ENCODE data around the gene FAM184A.
"Not testable (repeated sequence)": the region's sequence is repeated elsewhere in the genome, so short reads cannot be mapped to it uniquely, and the experiment has no call there.

Gene FAM184A

DNA sequence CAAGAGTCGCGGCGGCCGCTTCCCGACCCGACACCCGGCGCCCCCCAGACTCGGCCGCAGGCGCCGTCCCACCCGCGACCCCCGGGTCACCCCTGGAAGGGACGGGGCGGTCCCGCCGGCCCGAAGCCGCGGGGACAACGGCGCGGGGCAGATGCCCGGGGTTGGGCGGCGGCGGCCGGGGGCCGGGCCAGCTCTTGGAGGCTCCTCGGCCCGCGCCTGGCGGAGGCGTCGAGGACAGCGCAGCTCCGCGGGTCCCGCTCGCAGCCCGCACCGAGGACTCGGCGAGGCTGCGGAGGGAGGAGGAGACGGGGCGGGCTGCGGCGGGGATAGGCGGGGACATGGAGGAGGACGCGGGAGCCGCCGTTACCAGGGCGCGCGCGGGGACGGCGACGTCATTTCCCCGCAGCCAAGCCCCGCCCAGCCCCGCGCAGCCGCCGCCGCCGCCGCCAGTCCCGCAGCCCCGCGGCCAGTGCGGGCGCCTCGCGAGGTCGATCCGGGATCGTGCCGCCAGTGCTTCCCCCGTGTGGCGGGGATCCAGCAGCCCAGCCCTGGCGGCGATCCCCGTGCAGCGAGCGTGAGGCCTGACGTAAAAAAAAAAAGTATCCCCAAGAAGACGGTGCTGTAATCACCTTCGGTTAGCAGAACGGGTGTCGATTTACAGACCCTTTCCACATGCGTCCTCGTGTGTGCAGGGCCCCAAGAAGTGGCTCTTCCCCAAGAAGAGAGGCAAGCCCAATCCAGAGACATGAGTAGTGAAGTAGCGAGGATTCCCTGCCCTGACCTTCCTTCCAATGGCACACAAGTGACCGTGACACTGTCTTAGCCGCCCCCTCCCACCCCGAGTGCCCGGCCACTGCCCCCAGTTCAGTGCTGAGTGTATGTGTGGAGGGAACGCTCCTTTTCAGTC is at the start of gene FAM184A:
Gene FAM184A (minus strand): TSS at position 289 of the 907 bp plus-strand sequence. CDS start 365 bp downstream, outside the sequence.
- DNase-seq, result peak; percentile 69

- DNase-seq, result no peak
These were observed 49.2 kb upstream of the FAM184A start for GRCh38 chr6:119127627-119128026.

DNA sequence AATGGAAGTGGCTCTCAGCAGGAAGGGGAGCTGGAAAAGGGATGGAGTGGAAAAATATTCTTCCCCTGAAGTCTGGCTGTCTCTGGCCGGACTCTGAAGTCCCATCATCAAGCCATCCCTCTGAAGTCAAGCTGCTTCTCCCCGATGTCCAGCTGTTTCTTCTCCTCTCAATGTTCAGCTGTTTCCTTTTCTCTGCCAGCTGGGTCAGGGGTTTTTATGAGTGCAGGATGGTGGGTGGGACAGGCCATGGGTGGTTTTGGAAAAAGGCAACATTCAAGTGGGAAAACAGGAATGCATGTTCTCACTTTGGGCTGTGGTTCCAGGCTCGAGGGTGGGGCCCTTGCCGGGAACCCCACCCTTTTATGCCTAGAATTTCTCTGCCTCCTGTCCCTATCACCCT is 48.4 kb upstream of the FAM184A start:
- no peak for DNase-seq

DNA sequence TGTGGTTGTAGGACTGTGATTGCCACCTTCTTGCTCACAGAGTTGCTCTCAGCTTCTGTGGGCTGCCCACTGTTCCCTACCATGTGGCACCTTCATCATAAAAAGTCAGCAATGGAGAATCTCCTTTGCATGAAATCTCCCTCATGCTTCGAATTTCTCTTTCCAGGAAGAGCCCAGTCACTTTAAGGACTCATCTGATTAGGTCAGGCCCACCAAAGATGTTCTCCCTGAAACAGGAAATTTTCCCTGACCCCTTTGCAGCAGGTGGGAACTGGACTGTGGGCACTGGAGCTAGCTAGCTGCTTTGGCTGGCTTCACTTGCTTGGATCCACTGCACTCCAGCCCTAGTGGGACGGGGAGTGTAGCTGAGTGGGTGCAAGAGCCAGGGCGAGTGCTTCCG is 47.7 kb upstream of the FAM184A start:
- no peak for DNase-seq

DNA sequence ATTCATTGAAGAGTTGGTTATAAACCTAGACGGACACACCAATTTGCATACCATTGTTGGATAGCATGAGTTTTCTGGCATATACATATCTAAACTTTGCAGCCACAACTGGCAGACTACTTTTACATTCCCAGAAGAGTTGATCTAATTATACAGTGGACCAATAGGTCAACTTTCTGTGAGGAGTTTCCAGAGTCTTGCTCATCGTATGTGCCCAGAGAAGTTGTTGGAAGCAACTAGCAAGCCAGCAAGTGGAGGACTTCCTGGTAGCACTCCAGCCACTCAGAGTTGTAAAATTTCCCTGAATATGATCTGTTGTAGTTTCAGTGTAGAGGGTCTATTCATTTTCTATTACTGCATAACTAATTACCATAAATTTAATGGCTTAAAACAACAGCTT is 47.1 kb upstream of the FAM184A start:
- no peak for DNase-seq

GRCh38 chr6:119124079-119124824 is 45.8 kb upstream of the FAM184A start:
- no peak for DNase-seq

DNA sequence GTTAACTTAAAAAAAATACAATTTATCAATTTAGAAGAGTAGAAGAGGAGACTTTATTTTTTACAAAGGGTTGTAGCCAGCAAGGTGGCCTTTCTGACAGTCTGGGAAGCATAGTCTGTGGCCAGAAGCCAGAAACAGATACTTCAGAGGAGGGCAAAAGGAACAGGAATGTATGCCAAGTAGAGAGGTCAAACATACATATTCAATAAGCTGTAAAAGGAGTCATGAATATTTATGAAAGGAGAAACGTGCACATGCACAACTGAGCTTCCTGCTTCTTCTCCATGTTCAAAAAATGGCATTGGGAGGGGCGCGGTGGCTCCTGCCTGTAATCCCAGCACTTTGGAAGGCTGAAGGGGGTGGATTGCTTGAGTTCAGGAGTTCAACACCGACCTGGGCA is 43.9 kb upstream of the FAM184A start:
- DNase-seq, result no peak

GRCh38 chr6:119121367-119121766 is 42.9 kb upstream of the FAM184A start:
- DNase-seq, result no peak

GRCh38 chr6:119119989-119120388 is 41.5 kb upstream of the FAM184A start:
- DNase-seq, result no peak

DNA sequence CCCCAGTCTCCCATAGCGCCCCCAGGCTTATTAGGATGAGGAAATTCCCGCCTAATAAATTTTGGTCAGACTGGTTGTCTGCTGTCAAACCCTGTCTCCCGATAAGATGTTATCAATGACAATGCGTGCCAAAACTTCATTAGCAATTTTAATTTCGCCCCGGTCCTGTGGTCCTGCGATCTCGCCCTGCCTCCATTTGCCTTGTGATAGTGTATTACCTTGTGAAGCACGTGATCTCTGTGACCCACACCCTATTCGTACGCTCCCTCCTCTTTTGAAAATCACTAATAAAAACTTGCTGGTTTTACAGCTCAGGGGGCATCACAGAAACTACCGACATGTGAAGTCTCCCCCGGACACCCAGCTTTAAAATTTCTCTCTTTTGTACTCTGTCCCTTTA is 40.6 kb upstream of the FAM184A start:
- not testable (repeated sequence) for DNase-seq

GRCh38 chr6:119116712-119117281 is 38.3 kb upstream of the FAM184A start:
- no peak for DNase-seq

DNA sequence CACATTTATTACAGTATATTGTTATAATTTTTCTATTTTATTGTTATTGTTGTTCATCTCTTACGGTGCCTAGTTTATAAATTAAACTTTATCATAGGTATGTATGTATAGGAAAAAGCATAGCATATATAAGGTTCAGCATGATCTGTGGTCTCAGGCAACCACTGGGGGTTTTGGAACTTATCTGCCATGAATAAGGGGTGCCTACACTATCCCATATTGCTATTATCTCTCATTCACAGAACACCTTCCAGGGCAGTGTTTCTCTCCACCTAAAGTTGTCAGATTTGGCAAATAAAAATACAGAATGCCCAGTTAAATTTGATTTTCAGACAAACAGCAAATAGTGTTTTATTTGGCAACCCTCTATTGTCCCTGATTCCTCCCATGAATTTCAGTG is 35.5 kb upstream of the FAM184A start:
- DNase-seq, result no peak

DNA sequence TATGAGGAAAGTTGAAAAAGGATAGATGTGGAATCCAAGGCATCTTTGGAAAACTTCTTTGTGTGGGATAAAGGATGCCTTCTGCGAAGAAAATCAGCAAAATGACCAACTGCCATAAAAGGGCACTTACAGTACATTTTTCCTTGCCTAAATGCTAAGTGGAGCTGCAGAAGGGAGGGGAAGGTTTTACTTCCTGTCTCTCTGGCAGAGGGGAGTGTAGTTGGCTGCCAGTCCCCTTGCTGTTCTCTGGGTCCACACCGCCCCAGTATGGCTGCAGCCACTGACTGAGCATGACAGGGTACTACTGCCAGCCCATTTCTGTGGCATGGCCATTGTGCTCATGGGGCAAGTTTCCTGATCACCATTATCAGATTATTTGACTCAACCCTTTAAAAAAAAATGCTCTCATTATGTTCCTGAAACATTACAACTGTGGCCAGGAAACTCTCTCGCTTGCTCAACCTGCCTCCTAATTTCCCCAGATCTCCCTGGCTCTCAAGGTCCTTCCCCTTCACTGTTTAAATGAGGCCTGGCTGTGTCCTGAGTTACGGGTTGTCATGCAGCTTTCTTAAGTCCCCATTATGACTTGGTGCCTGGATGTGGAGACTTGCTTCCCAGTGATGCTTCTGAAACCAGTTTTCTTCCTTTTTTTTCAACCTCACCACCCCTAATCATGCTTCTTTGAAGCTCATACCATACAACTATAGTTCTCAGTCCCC is 34.5 kb upstream of the FAM184A start:
- no peak for DNase-seq

DNA sequence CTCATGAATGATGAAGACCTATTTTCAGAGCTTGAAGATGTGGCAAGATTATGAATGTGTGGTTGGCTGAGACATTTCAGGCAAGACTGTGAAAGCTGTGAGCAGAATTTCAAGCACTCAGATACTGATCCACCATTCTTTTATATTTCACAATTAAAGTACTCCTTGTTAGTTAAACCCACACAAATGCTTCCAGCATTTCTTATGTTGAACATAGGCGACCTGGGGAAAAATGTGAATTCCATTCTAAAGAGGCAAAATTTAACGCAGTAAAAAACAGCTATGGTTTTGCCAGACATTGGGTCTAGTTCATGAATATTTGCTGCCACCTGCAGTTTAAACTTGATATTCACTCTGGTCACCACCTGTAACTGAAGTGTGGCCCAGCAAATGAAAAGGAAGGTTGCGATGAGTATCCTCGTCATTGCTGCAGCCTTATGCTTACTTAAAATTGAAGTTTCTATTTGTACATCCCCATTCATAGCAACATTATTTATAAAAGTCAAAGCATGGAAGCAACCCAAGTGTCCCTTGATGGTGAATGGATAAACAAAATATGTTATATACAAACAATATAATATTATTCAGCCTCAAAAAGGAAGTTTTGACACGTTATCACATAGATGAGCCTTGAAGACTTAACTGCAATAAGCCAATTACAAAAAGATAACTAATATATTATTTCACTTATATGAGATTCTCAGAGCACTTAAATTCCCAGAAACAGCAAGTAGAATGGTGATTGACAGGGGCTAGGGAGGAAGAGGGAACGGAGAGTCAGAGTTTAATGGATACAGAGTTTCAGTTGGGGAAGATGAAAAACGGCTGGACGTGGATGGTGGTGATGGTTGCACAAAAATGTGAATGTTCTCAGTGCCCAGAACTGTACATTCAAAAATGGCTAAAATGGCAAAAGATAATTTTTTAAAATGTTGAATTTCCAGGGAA is 32.4 kb upstream of the FAM184A start:
- peak; percentile 15 for DNase-seq

GRCh38 chr6:119109654-119110325 is 31.3 kb upstream of the FAM184A start:
- no peak for DNase-seq

DNA sequence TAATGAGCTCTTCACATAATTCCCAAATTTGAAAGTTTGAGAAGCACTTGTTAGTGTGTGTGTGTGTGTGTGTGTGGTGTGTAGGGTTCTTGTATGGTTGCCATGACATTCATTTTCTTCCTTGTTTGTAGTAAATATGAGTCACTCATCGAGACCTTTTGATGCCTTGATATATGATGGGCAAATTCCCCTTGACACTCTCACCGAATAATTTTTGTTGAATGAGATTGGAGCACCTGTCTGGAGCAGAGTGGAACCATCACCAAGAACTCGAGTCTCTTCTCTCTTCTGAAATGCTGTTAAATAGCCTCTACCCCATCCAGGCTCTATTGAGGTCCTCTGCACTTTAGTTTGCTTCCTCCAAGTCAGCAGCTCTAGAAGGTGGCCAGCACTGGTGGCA is 29.6 kb upstream of the FAM184A start:
- DNase-seq, result no peak

GRCh38 chr6:119105282-119105681 is 26.8 kb upstream of the FAM184A start:
- DNase-seq, result no peak

DNA sequence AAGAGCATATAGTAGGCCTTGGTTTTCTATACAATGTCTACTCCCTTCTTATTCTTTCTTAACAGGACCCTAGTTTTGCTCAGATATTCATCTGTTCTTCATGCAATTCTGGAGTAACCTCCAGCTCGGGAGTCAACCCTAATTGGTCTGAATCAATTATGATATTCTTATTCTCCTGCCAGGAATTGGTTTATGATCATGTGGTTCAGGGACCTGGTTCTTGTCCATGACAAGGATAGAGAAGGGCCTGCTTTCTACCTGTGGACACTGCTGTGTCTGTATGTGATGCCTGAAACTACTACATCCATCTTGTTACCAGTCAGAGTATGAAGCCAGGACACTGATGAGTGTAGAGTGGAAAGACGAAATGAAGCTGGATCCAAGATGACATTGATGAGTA is 24.4 kb upstream of the FAM184A start:
- DNase-seq, result no peak

DNA sequence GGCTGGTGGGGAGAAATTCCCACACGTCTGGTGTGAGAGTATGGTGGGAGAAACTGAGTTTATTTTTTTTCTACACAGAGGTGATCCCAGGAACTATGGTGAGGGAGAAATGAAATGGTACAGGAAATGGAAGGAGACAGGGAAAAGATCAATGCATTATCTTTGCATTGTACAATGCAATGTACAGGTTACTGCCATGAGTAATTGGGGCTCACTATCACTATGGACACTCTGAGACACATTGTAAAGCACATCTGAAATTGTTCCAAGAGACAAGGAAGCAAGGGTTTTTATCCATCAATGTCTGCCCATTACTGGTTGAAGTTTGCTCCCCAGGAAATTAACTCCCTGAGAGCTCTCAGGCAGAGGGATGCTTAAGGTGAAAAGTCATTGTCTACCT is 21.7 kb upstream of the FAM184A start:
- DNase-seq, result no peak

DNA sequence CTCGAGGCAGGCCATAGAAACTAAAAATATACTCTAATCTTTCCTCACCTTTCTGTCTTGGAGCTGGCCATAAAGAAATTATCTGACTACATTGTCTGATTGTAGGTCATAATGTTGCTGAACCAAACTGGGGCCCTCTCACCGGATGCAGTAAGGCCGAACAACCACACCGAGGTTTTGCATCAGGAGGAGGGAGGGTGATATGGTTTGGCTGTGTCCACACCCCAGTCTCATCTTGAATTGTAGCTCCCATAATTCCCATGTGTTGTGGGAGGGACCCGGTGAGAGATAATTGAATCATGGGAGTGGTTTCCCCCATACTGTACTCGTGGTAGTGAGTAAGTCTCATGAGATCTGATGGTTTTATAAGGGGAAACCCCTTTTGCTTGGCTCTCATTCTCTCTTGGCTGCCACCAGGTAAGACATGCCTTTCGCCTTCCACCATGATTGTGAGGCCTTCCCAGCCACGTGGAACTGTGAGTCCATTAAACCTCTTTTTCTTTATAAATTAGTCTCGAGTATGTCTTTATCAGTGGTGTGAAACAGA is 19.4 kb upstream of the FAM184A start:
- DNase-seq, result not testable (repeated sequence)
